ENCODE results near the gene E2F1. TPM values are rescaled to one million over a fixed set of nuclear protein-coding genes. Genes with fewer than 3 reads are reported as not detected.

Gene E2F1
- total and polyA plus RNA-seq, 9 donors, result 0.95 to 7.6 (median 3.4) TPM

DNA sequence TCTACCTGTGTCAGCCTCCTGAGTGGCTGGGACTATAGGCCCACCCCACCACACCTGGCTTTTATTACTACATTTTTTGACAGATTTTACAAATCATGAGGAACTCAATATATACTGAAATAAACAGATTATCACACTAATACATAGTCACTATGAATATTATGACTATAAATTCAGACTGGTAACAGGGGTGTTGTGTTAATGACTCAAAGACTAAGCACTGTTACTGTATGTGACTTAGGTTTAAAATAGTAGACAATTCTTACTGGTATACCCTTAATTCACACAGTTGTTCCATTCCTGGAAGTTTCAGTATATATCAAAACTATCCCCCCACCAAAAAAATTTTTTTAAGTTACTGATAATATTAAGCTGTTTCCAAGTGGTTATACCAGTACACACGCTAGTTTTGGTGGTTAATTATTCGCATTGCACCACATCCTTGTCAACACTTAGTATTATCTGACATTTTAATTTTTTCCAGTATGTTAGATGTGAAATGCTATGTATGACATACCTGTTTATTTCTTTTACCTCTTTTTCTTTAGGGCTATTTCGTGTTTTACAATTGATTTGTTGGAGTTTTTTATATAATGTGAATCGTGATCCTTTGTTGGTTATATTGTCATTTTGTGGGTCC lies 58.5 kb downstream of the E2F1 start:
- H3K4me1 ChIP-seq (ENCODE audit: insufficient read depth), result no peaks in the 10 kb centered on the region
- no peaks in the 10 kb centered on the region for H3K27me3 ChIP-seq
- DNase-seq, result no peak
- H3K27ac ChIP-seq, result no peak overlapping the region
- H3K36me3 ChIP-seq, result no peaks in the 10 kb centered on the region
- no peak overlapping the region for H3K4me3 ChIP-seq
- TF ChIP-seq EP300 (IDR thresholded peaks at IDR 0.05) (no peak), POLR2A (IDR thresholded peaks at IDR 0.05) (no peak)
- TF ChIP-seq, protein P1, sequence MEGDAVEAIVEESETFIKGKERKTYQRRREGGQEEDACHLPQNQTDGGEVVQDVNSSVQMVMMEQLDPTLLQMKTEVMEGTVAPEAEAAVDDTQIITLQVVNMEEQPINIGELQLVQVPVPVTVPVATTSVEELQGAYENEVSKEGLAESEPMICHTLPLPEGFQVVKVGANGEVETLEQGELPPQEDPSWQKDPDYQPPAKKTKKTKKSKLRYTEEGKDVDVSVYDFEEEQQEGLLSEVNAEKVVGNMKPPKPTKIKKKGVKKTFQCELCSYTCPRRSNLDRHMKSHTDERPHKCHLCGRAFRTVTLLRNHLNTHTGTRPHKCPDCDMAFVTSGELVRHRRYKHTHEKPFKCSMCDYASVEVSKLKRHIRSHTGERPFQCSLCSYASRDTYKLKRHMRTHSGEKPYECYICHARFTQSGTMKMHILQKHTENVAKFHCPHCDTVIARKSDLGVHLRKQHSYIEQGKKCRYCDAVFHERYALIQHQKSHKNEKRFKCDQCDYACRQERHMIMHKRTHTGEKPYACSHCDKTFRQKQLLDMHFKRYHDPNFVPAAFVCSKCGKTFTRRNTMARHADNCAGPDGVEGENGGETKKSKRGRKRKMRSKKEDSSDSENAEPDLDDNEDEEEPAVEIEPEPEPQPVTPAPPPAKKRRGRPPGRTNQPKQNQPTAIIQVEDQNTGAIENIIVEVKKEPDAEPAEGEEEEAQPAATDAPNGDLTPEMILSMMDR (IDR thresholded peaks at IDR 0.05), result no peak
- intact Hi-C loops (cut with DNase I), result no loop called here
- no peaks in the 10 kb centered on the region for H3K9me3 ChIP-seq
- 97 to 99% (median 99%) methylated on average over 4 of the region's 4 CpGs for WGBS, 3 donors

DNA sequence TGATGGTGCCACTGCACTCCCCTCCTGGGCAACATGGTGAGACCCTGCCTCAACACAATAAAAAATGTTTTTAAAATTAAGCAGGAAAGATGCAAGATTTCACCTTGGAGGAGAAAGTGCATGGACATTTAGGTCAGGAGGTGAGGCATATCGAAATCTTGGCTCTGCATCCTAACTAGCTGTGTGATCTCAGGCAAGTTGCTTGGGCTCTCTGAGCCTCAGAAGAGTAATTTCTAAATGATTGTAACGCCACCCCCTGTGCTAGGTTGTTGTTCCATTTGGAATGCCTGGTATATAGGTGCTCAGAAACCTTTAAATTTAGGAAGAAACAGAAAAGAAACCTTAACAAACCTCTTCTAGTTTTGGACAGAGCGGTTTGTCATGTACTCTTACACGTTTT lies 60.0 kb downstream of the E2F1 start:
- WGBS, 3 donors, result 94 to 95% (median 95%) methylated on average over 4 of the region's 4 CpGs
- intact Hi-C loops (cut with DNase I), result no loop called here
- DNase-seq, result no peak

More for the DNA sequence above, 60.0 kb downstream of the E2F1 start:
- Histone ChIP-seq H3K4me1 (ENCODE audit: insufficient read depth) (no peaks in the 10 kb centered on the region), H3K9me3 (no peaks in the 10 kb centered on the region), H3K4me3 (no peak overlapping the region), H3K27ac (no peak overlapping the region), H3K36me3 (no peaks in the 10 kb centered on the region), H3K27me3 (no peaks in the 10 kb centered on the region)
- TF ChIP-seq POLR2A (IDR thresholded peaks at IDR 0.05), result no peak
- TF ChIP-seq EP300 (IDR thresholded peaks at IDR 0.05), result no peak
- TF ChIP-seq, protein P1 (IDR thresholded peaks at IDR 0.05), result no peak

Other genes with a start within 250 kb of the E2F1 start
- gene SNTA1, start 242.6 kb downstream of the E2F1 start, total RNA-seq, result 10 to 100 TPM; 18.4 to 31.5 (median 24.2) TPM
- 10 to 100 TPM in 1 of 2 donors, 1 to 10 TPM in 1; 6.3 to 20.2 TPM for gene SNTA1, start 242.6 kb downstream of the E2F1 start, polyA plus RNA-seq
- 10 to 100 TPM; 11.5 to 29.8 (median 21.5) TPM for gene CBFA2T2, start 196.3 kb downstream of the E2F1 start, total RNA-seq
- 10 to 100 TPM in 1 of 2 donors, 1 to 10 TPM in 1; 9.4 to 21.2 TPM for gene CBFA2T2, start 196.3 kb downstream of the E2F1 start, polyA plus RNA-seq
- under 1 TPM in 1 of 7 donors, not detected in 6; 0.46 TPM for gene C20orf144, start 24.1 kb downstream of the E2F1 start, total RNA-seq
- gene C20orf144, start 24.1 kb downstream of the E2F1 start, polyA plus RNA-seq, result under 1 TPM in 1 of 2 donors, not detected in 1; 0.05 TPM
- gene ACTL10, start 19.4 kb downstream of the E2F1 start, total RNA-seq, result 1 to 10 TPM; 1.0 to 2.4 (median 1.7) TPM
- under 1 TPM in 1 of 2 donors, not detected in 1; 0.59 TPM for gene ACTL10, start 19.4 kb downstream of the E2F1 start, polyA plus RNA-seq
- 100 to 1,000 TPM in 4 of 7 donors, 10 to 100 TPM in 3; 74.3 to 166 (median 103) TPM for gene NECAB3, start 12.0 kb downstream of the E2F1 start, total RNA-seq
- gene NECAB3, start 12.0 kb downstream of the E2F1 start, polyA plus RNA-seq, result 10 to 100 TPM in 1 of 2 donors, 1 to 10 TPM in 1; 9.2 to 95.6 TPM
- gene PXMP4, start 33.9 kb upstream of the E2F1 start, total RNA-seq, result 10 to 100 TPM in 5 of 7 donors, 1 to 10 TPM in 2; 3.4 to 15.1 (median 11.8) TPM
- 1 to 10 TPM; 5.3 to 8.8 TPM for gene PXMP4, start 33.9 kb upstream of the E2F1 start, polyA plus RNA-seq
- 1 to 10 TPM; 1.2 to 3.8 (median 1.6) TPM for gene ZNF341, start 45.6 kb upstream of the E2F1 start, total RNA-seq
- gene ZNF341, start 45.6 kb upstream of the E2F1 start, polyA plus RNA-seq, result 1 to 10 TPM; 1.2 to 2.3 TPM
- gene CHMP4B, start 125.0 kb upstream of the E2F1 start, total RNA-seq, result 10 to 100 TPM; 48.5 to 99.1 (median 96.7) TPM
- gene CHMP4B, start 125.0 kb upstream of the E2F1 start, polyA plus RNA-seq, result 100 to 1,000 TPM; 118 to 153 TPM

All from ovary (tissue), 9 donors.